LoVo (cell line): ENCODE measurements around the gene DAPK2.

Source experiments
- DNase-seq: peaks from one replicate; pipeline ENCODE4 v3.0.0-alpha.2; 2016; ENCODE audit warnings: low spot score

The DAPK2 gene

GRCh38 chr15:63941698-63942465 lies 104.4 kb downstream of the DAPK2 start:
- DNase-seq = no peak

GRCh38 chr15:63940966-63941620 lies 105.2 kb downstream of the DAPK2 start:
- DNase-seq = no peak

DNA sequence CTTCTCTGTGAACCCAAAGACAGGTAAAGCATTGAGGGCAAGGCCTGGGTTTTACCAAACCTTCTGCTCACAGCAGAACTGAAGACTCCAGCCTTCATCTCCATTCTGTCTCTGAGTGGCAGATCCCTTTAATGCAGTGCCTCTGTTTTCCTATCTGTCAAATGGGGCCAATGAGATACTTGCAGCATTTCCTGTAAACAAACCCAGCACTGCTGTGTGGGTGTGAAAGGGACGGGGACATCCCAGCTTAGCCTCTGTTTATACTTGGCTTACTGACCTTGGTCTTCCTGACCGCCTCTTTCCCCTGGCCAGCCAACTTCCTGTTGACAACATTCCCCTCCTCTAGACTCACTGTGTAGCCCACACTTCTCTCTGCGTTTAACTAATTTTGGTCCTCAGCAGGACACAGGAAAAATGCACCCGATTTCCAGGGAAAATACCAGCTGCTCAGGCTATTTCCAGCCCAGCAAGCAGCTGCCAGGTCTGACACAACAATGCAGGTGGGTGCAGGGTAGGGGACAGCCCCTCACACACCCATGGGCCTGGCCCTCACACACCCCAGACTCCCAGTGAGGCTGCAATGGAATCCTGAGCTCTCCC lies 106.7 kb downstream of the DAPK2 start:
- no peak for DNase-seq

DNA sequence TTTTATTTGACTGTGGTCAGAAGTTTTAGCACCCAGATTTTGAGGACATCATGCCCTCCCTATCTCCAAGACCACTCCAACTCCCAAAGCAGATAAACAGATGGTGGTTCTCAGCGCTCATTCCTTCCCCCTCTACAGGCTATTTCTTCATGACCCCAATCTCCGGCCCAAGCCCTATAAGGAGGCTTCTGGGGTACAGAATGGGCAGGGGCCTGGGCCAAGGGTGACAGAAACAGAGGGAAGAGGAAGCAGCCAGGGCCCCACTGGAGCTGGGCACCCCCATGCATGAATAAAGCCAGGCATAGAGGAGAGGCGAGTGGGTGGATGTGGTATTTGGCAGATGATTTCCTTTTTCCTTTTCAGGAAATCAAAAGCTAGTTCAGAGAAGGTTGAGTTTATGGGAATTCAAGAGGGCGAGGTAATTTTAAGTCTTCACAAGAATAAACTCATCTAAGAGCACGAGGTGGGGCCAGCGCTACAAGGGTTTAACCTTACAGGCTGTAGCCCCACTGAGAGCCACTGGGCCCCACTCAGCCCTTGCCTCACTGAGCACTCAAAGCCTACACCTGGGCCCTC lies 107.7 kb downstream of the DAPK2 start:
- DNase-seq = no peak

DNA sequence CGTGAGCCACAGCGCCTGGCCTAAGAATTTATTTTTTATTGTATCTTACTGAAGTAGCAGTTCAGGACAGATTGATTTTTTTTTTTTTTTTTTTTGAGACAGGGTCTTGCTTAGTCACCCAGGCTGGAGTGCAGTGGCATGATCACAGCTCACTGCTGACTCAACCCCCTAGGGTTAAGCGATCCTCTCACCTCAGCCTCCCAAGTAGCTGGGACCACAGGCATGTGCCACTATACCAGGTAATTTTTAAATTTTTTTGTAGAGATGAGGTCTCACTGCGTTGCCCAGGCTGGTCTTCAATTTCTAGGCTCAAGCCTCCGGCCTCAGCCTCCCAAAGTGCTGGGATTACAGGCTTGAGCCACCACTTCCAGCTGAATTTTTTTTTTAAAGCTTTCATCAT lies 112.8 kb downstream of the DAPK2 start:
- no peak for DNase-seq

DNA sequence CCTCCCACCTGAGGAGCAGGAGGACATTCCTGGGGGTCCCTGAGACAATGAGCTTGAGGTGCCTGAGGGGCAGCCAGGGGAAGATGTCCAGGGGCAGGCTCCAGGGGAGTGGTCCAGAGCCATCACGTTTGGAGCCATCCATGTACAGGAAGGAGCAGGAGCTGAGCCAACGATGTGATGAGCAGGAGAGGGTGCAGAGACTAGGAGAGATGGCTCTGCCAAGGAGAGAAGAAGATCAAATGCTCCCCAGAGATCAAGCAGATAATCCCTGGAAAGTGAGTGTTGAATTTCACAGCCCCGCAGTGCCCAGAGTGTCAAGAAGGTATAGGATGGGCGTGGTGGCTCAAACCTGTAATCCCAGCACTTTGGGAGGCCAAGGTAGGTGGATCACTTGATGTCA lies 114.7 kb downstream of the DAPK2 start:
- DNase-seq = no peak

DNA sequence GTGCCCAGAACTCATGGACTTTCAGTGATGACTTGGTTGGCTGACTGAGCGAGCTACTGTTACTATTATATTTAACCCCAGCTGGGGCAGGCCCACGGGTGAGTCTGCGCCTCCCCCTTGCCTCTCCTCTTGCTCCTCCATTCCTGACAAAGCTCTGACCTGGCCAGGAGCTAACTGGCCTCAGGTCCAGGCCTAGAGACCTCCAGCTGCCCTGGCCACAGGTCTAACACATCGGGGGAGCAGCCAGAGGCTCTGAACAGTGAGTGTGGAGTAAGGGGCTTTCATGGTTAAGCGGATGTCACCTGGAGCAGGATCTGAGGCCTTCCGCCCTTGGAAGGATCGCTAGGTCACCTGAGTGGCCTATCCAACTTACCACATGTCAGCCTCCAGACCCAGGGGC lies 116.3 kb downstream of the DAPK2 start:
- DNase-seq = no peak

GRCh38 chr15:63928185-63928842 lies 118.0 kb downstream of the DAPK2 start:
- DNase-seq = no peak

DNA sequence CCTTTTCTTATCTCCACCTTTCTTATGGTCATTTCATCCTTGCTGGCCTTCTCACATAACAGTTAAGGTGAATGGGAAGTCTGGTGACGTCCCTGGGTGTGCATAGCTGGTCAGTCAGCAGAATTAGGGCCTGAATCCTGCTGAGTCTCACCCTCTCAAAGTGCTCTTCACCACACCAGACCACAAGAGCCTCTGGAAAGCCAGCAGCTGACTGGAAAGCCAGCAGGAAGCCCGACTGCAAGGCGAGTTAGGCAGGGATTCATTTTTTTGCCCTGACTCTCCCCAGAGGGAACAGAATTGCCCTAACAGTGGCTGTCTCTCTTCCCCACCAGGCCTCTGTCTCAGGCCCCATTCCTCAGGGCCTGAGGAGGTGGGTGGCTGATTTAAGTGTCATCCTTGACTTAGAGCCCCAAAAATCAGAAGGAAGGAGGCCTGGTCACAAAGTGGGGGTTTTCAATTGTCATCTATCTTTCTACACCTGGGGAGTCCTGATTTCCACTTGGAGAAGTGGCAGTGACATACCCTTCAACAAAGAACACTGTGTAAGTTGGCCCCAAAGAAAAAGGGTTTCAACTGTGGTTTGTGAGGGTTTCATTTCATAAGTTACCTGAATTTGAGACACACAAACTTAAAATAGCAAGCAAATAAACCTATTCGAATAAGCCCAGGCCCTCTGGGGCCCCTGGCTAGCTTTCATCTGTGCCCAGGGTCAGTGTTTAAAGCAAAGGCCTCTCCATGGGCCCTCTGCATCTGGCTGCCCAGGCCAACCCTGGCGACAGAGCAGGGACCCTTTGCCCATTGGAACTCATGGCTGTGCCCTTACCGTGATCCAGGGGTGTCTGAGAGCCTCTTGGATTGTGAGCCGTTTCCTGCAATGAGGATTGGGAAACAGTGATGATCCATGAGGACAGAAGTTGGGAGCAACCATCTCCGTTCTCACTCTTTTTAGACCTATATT lies 122.0 kb downstream of the DAPK2 start:
- no peak for DNase-seq

GRCh38 chr15:63922916-63923315 lies 123.4 kb downstream of the DAPK2 start:
- DNase-seq = no peak

GRCh38 chr15:63922261-63922904 lies 123.9 kb downstream of the DAPK2 start:
- DNase-seq = no peak

DNA sequence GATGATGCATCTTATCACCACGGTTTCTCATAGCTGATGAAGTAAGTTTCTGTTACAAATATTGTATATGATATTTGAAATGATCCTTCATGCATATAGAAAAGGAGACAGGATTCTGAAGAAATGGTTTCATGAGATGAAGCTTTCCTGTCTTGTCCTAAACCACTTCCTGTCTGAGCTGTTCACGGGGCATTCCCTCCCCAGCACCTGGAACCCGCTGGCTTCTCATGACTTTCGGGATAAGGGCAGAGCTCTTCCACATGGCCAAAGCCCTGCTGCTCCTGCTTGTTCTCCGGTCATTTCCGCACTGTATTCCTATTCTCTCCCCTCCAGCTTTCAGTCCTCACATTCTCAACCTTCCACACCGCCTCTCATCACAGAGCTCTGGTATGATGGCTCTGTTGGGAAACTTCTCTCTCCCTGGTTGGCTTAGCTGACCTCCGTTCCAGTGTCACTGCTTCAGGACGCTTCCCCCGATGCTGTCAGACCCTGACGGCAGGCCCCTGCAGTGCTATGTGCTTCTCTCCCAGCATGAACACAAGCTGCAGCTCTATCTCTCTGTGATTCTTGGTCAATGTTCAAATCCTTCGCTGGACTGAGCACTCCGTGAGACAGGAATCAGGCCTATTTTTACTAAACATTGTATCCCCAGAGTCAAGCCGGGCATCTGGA lies 125.6 kb downstream of the DAPK2 start:
- DNase-seq = no peak

DNA sequence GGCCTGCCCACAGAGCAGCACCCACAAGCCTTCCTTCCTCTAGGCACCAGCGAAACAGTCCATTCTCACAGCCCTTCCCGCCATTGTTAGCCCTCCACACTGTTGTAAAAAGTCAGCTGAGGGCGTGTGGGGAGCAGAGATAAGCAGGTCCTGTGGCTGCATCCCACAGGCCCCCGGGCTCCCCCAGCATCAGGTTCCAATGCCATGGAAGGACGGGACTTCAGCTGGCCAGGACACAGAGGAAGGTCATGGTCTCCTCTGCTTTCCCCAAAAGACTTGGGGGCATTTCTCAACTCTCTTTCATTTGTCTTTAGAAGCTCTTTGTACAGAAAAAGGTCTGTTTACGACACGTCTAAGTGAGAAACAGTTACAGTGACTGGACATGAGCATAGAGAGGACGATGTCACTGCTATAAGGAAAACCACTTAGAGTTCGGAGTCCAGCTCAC lies 127.4 kb downstream of the DAPK2 start:
- no peak for DNase-seq

- no peak for DNase-seq
These were observed 128.0 kb downstream of the DAPK2 start for GRCh38 chr15:63918317-63918672.

DNA sequence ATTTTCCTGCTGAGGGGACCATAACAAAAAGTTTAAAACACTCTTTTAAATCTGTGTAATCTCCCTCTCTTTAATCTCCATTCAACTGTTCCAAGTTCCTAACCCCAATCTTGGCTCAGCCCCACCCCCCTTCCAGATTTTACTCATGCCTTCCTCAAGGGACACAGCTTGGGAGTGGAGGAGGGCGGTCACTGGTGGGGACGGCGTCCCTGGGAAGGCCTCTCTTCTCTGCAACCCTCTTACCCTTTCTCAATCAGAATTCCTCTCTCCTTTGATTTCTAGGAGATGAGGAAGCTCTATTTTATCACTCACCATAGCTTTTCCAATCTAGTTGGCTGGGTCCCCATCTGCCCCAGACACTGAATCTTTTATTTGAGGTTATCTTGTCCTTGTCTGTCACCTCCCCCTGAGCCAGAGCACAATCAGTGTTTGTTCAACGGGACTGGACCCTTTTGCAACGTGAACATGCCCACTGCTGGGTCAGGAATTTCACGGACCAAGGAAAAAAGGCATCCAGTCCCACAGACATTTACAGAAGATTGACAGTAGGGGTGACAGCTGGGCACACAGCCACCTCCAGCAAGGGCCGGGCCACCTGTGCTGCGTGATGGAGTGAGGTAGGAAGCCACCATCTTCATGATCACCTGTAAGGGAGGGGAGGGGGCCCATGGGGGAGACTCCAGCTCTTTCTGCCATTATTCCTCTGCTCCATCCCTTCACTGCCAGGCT lies 128.5 kb downstream of the DAPK2 start:
- DNase-seq = no peak

GRCh38 chr15:63915873-63916771 lies 130.2 kb downstream of the DAPK2 start:
- no peak for DNase-seq

DNA sequence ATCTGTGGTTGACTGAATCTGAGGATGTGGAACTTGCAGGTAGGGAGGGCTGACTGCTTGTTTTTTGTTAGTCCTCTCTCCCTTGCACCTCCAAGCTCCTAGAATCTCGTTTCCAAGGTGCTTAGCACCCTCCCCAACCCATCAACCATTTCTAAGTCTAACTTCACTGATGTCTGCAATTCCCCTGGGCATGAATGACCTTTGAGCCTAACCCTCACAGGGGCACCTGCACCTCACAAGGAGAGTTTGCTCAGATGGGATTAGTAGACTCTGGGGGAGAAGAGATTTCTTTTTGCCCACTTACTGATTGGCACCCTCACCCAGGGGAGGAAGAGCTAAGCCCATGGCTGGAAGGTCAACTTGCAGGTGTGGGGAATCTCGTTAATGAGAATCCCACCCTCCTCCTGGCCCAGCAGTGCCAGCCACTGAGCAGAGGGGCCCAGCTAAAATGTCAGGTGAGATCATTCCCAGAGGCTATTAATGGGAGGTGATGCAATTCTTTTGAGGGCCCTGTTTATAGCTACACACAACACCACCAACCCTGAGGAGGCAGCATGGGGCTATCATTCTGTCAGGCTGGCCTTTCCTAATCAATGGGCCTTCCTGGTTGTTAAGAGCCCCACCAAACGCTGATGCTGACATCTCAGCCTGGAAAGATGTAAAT lies 130.9 kb downstream of the DAPK2 start:
- DNase-seq = no peak

GRCh38 chr15:63913786-63914315 lies 132.4 kb downstream of the DAPK2 start:
- DNase-seq = no peak
